Activated CD8-positive, alpha-beta T cell treated with anti-CD3 and anti-CD28 coated beads for 36 hours (primary cell): ENCODE results near the gene ATG2A. TPM values are rescaled to one million over a fixed set of nuclear protein-coding genes. Genes with fewer than 3 reads are reported as not detected.

Experiments used
- ATAC-seq: fragments of 200-7000 bp; cut with Tn5 transposase; one replicate; pipeline ENCODE4 v1.10.0; 2021; ENCODE audit warnings: mild to moderate bottlenecking, moderate library complexity
- CTCF ChIA-PET: fragments of 350-600 bp; sonication (Branson Sonifier 250); formaldehyde crosslinking; loops from one replicate; lab custom pipeline; 2021; ENCODE audit warnings: antibody characterized with exemption; lab: Charles Lee
- POLR2A ChIA-PET: fragments of 350-600 bp; sonication (Branson Sonifier 250); formaldehyde crosslinking; loops from one replicate; lab custom pipeline; 2021; ENCODE audit warnings: antibody characterized with exemption; lab: Charles Lee
- DNase-seq: peaks from one replicate; pipeline ENCODE4 v3.0.0-alpha.2; 2020
- H3K27ac Mint-ChIP-seq: one replicate; pipeline ENCODE4 v1.8.0; 2021; ENCODE audit warnings: mild to moderate bottlenecking, mixed read lengths
- H3K27me3 Mint-ChIP-seq: one replicate; pipeline ENCODE4 v1.8.0; 2021; ENCODE audit warnings: mixed read lengths
- H3K36me3 Mint-ChIP-seq: one replicate; pipeline ENCODE4 v1.8.0; 2021; ENCODE audit warnings: low read depth, mixed read lengths
- H3K4me1 Mint-ChIP-seq: one replicate; pipeline ENCODE4 v1.8.0; 2021; ENCODE audit warnings: low read depth, mixed read lengths
- H3K4me3 Mint-ChIP-seq: one replicate; pipeline ENCODE4 v1.8.0; 2021; ENCODE audit warnings: mild to moderate bottlenecking, moderate library complexity, mixed read lengths
- H3K9me3 Mint-ChIP-seq: one replicate; pipeline ENCODE4 v1.8.0; 2021; ENCODE audit warnings: mixed read lengths
- CTCF ChIP-seq: fragments of 200-600 bp; IDR thresholded peaks from one replicate; pipeline ENCODE4 v1.8.0; 2022; ENCODE audit warnings: antibody characterized with exemption, mild to moderate bottlenecking
- intact Hi-C: fragments of 100-400 bp; cut with micrococcal nuclease; formaldehyde crosslinking; loops from one replicate; pipeline ENCODE4 v1.10.0; 2022
- total RNA-seq, 2 experiments: library from RNA; stranded (reverse); gene quantifications; one replicate each; pipeline ENCODE4 v1.2.3, GENCODE V29; 2021

ATG2A gene
- total RNA-seq, 2 experiments from 2014 or later: 17.1 to 17.5 TPM

- H3K4me3 Mint-ChIP-seq: peak overlapping the region; percentile 33
- peak overlapping the region; percentile 88 for H3K27ac Mint-ChIP-seq
- DNase-seq: no peak
- no peaks in the 10 kb centered on the region for H3K9me3 Mint-ChIP-seq
- ChIA-PET CTCF (interaction anchor here (1.6 to 28.9 kb wide), 3 partner anchors 9 to 33 kb away, joined by 6 to 1168 read pairs (median 316); partner anchors contain the start of genes CDC42BPG and EHD1), POLR2A (interaction anchor here (0.6 to 26.2 kb wide), 9 partner anchors 10 to 269 kb away, joined by 3 to 768 read pairs (median 3); partner anchors contain the start of genes CDCA5, EHD1, FAU and MRPL49)
- intact Hi-C loops: no loop called here
- no peak for ATAC-seq
- peaks cover 92% of the 10 kb centered on the region for H3K4me1 Mint-ChIP-seq
- no peaks in the 10 kb centered on the region for H3K27me3 Mint-ChIP-seq
- peaks cover 45% of the 10 kb centered on the region for H3K36me3 Mint-ChIP-seq
- TF ChIP-seq CTCF: no peak
These were observed 64.1 kb downstream of the ATG2A start for GRCh38 chr11:64852804-64853509.

- TF ChIP-seq CTCF: no peak
- H3K9me3 Mint-ChIP-seq: no peaks in the 10 kb centered on the region
- H3K4me3 Mint-ChIP-seq: peak overlapping the region; percentile 35
- POLR2A ChIA-PET: interaction anchor here (1.2 to 26.2 kb wide), 4 partner anchors 12 to 42 kb away, joined by 3 to 768 read pairs (median 162); partner anchors contain the start of gene EHD1
- peak overlapping the region; percentile 88 for H3K27ac Mint-ChIP-seq
- CTCF ChIA-PET: interaction anchor here (18.5 to 28.9 kb wide), 2 partner anchors 12 to 35 kb away, joined by 316 to 1168 read pairs; partner anchors contain the start of gene EHD1
- H3K36me3 Mint-ChIP-seq: peaks cover 39% of the 10 kb centered on the region
- ATAC-seq (peak; percentile 10), DNase-seq (peak; percentile 61)
- H3K4me1 Mint-ChIP-seq: peaks cover 91% of the 10 kb centered on the region
- H3K27me3 Mint-ChIP-seq: no peaks in the 10 kb centered on the region
- intact Hi-C loops: no loop called here
These were observed 65.1 kb downstream of the ATG2A start for GRCh38 chr11:64851831-64852351.

GRCh38 chr11:64850979-64851567 is 65.9 kb downstream of the ATG2A start:
- DNase-seq (peak; percentile 86), ATAC-seq (peak; percentile 68)
- no peak for TF ChIP-seq CTCF
- ChIA-PET CTCF (interaction anchor here (18.5 to 28.9 kb wide), 2 partner anchors 13 to 35 kb away, joined by 316 to 1168 read pairs; partner anchors contain the start of gene EHD1), POLR2A (interaction anchor here (0.7 to 26.2 kb wide), 5 partner anchors 12 to 65 kb away, joined by 3 to 768 read pairs (median 3); partner anchors contain the start of gene EHD1)
- Mint-ChIP-seq H3K9me3 (no peaks in the 10 kb centered on the region), H3K27ac (peak overlapping the region; percentile 88), H3K4me3 (peak overlapping the region; percentile 35), H3K4me1 (peaks cover 82% of the 10 kb centered on the region), H3K27me3 (no peaks in the 10 kb centered on the region), H3K36me3 (peaks cover 32% of the 10 kb centered on the region)
- intact Hi-C loops: no loop called here

- Mint-ChIP-seq H3K4me1 (peaks cover 76% of the 10 kb centered on the region), H3K4me3 (no peak overlapping the region), H3K9me3 (no peaks in the 10 kb centered on the region), H3K36me3 (peaks cover 21% of the 10 kb centered on the region), H3K27me3 (no peaks in the 10 kb centered on the region), H3K27ac (no peak overlapping the region)
- POLR2A ChIA-PET: interaction anchor here (1.0 to 26.2 kb wide), 5 partner anchors 14 to 165 kb away, joined by 3 to 768 read pairs (median 3); partner anchors contain the start of genes EHD1 and SF1
- intact Hi-C loops: loop anchor here (10.0 kb wide), 1 partner anchor 165 kb away; the partner anchor contains the start of gene ARL2
- no peak for TF ChIP-seq CTCF
- CTCF ChIA-PET: interaction anchor here (1.3 to 28.9 kb wide), 5 partner anchors 10 to 465 kb away, joined by 4 to 1168 read pairs (median 6); partner anchors contain the start of genes CDC42EP2 and EHD1
- ATAC-seq (no peak), DNase-seq (no peak)
These were observed 67.2 kb downstream of the ATG2A start for GRCh38 chr11:64849598-64850356.
